ENCODE data around the gene MTMR3. TPM values are rescaled to one million over a fixed set of nuclear protein-coding genes. Genes with fewer than 3 reads are reported as not detected.

MTMR3 gene
- total and polyA plus RNA-seq, 4 donors = 13.6 to 86.0 (median 41.3) TPM

GRCh38 chr22:30077279-30077880, 194.4 kb downstream of the MTMR3 start:
- DNase-seq = peak in 2 of 3 donors; percentile 35 to 69
- Histone ChIP-seq H3K36me3 (ENCODE audit: control insufficient read depth in 4 of 4, insufficient read depth in 4 of 4, low read length in 4 of 4) (no peaks in the 10 kb centered on the region), H3K27ac (ENCODE audit: low read depth in 1 of 2, low read length in 1 of 2) (no peak overlapping the region), H3K4me3 (no peak overlapping the region), H3K9me3 (ENCODE audit: control insufficient read depth in 4 of 4, insufficient read depth in 3 of 4, low read length in 3 of 4) (no peaks in the 10 kb centered on the region), H3K27me3 (ENCODE audit: control insufficient read depth in 3 of 3, insufficient read depth in 3 of 3, low read length in 2 of 3) (peaks cover 0 to 3% (median 0%) of the 10 kb centered on the region in 3 donors), H3K9ac (ENCODE audit: insufficient read depth in 1 of 2, low read length in 2 of 2) (no peak overlapping the region), H3K4me1 (ENCODE audit: control insufficient read depth in 5 of 5, insufficient read depth in 5 of 5, low read length in 5 of 5) (peaks cover 0 to 5% (median 0%) of the 10 kb centered on the region in 5 donors)
- TF ChIP-seq, protein P1, sequence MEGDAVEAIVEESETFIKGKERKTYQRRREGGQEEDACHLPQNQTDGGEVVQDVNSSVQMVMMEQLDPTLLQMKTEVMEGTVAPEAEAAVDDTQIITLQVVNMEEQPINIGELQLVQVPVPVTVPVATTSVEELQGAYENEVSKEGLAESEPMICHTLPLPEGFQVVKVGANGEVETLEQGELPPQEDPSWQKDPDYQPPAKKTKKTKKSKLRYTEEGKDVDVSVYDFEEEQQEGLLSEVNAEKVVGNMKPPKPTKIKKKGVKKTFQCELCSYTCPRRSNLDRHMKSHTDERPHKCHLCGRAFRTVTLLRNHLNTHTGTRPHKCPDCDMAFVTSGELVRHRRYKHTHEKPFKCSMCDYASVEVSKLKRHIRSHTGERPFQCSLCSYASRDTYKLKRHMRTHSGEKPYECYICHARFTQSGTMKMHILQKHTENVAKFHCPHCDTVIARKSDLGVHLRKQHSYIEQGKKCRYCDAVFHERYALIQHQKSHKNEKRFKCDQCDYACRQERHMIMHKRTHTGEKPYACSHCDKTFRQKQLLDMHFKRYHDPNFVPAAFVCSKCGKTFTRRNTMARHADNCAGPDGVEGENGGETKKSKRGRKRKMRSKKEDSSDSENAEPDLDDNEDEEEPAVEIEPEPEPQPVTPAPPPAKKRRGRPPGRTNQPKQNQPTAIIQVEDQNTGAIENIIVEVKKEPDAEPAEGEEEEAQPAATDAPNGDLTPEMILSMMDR (IDR thresholded peaks at IDR 0.05; ENCODE audit: control extremely low read depth, extremely low read depth) = no peak
- ATAC-seq (ENCODE audit: insufficient read depth, low FRiP score) = no peak
- WGBS, 2 donors = 68 to 85% methylated on average over 3 of the region's 3 CpGs

DNA sequence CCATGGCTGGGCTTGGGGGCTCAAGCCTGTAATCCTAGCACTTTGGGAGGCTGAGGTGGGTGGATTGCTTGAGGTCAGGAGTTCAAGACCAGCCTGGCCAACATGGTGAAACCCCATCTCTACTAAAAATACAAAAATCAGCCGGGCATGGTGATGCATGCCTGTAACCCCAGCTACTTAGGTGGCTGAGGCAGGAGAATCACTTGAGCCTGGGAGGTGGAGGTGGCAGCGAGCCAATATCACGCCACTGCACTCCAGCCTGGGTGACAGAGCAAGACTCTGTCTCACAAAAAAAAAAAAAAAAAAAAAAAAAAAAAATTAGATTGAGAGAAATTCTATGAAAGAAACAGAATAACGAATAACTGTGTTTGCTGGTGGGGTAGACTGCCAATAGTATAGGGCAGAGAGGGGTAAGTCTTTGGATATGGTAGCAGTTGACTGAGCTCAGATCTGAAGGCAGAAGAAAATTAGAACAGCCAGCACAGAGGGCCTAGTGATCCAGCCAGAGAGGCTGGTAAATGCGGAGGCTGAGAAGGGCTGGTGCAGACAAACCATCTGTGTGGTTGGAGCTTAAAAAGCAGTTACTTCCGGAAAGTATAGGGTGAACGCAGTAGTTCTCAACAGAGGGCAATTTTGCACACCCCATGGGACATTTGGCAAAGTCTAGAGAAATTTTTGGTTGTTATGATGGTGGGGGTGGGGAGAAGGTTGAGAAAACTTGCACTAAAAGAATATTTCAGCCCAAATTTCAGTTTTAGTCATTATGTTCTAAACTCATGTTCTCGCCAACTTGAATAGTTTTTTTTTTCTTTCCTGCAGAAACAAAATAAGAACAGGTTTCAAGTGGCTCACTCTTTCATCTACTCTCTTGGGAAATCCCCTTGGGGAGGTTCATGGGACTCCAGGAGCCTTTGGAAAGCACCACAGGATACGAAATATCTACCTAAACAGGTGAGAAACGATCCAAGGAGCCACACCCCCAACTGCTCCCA, 195.6 kb downstream of the MTMR3 start:
- H3K4me3 ChIP-seq = no peak overlapping the region
- DNase-seq = peak in 2 of 3 donors; percentile 21 to 42
- H3K9ac ChIP-seq (ENCODE audit: insufficient read depth in 1 of 2, low read length in 2 of 2) = no peak overlapping the region
- WGBS, 2 donors = 56 to 77% methylated on average over 10 of the region's 10 CpGs
- no peaks in the 10 kb centered on the region for H3K9me3 ChIP-seq (ENCODE audit: control insufficient read depth in 4 of 4, insufficient read depth in 3 of 4, low read length in 3 of 4)
- no peak for ATAC-seq (ENCODE audit: insufficient read depth, low FRiP score)
- TF ChIP-seq, protein P1 (IDR thresholded peaks at IDR 0.05; ENCODE audit: control extremely low read depth, extremely low read depth) = no peak
- no peaks in the 10 kb centered on the region for H3K36me3 ChIP-seq (ENCODE audit: control insufficient read depth in 4 of 4, insufficient read depth in 4 of 4, low read length in 4 of 4)
- peaks cover 0 to 5% (median 0%) of the 10 kb centered on the region in 5 donors for H3K4me1 ChIP-seq (ENCODE audit: control insufficient read depth in 5 of 5, insufficient read depth in 5 of 5, low read length in 5 of 5)
- H3K27me3 ChIP-seq (ENCODE audit: control insufficient read depth in 3 of 3, insufficient read depth in 3 of 3, low read length in 2 of 3) = peaks cover 0 to 3% (median 0%) of the 10 kb centered on the region in 3 donors
- H3K27ac ChIP-seq (ENCODE audit: low read depth in 1 of 2, low read length in 1 of 2) = no peak overlapping the region

GRCh38 chr22:30079952-30080533, 197.1 kb downstream of the MTMR3 start, which contains the start of gene HORMAD2:
Gene HORMAD2, plus strand, starts transcription at chr22:30080464. Its CDS starts 13,489 bp downstream, at chr22:30093953.
- ATAC-seq (ENCODE audit: insufficient read depth, low FRiP score) (peak; percentile 64), DNase-seq (peak; percentile 34 to 66 (median 65))
- peaks cover 0 to 3% (median 0%) of the 10 kb centered on the region in 4 donors for H3K9me3 ChIP-seq (ENCODE audit: control insufficient read depth in 4 of 4, insufficient read depth in 3 of 4, low read length in 3 of 4)
- H3K4me3 ChIP-seq = no peak within 1 kb of the TSS
- peaks cover 0 to 5% (median 0%) of the 10 kb centered on the region in 5 donors for H3K4me1 ChIP-seq (ENCODE audit: control insufficient read depth in 5 of 5, insufficient read depth in 5 of 5, low read length in 5 of 5)
- TF ChIP-seq, protein P1 (IDR thresholded peaks at IDR 0.05; ENCODE audit: control extremely low read depth, extremely low read depth) = no peak
- no peaks in the 10 kb centered on the region for H3K36me3 ChIP-seq (ENCODE audit: control insufficient read depth in 4 of 4, insufficient read depth in 4 of 4, low read length in 4 of 4)
- no peak within 1 kb of the TSS for H3K27ac ChIP-seq (ENCODE audit: low read depth in 1 of 2, low read length in 1 of 2)
- 20 to 28% methylated on average over 53 of the region's 53 CpGs for WGBS, 2 donors
- no peak within 1 kb of the TSS for H3K9ac ChIP-seq (ENCODE audit: insufficient read depth in 1 of 2, low read length in 2 of 2)
- peaks cover 0 to under 1% (median 0%) of the 10 kb centered on the region in 3 donors for H3K27me3 ChIP-seq (ENCODE audit: control insufficient read depth in 3 of 3, insufficient read depth in 3 of 3, low read length in 2 of 3)

Small RNA genes within 50 kb of the gene (small RNA-seq; reads per million reads assigned to genes)
- not detected for gene MIR6818 (ENCODE audit: low replicate concordance)
- not detected for gene RNU6-331P (ENCODE audit: low replicate concordance)

Other genes starting within 250 kb of the MTMR3 start
- under 1 TPM in 1 of 2 donors, not detected in 1; 0.06 TPM for gene CABP7, start 163.2 kb upstream of the MTMR3 start, total RNA-seq
- gene CABP7, start 163.2 kb upstream of the MTMR3 start, polyA plus RNA-seq = under 1 TPM; 0.05 to 0.12 TPM
- gene ZMAT5, start 116.2 kb upstream of the MTMR3 start, total RNA-seq = 10 to 100 TPM; 11.2 to 23.7 TPM
- gene ZMAT5, start 116.2 kb upstream of the MTMR3 start, polyA plus RNA-seq = 10 to 100 TPM; 27.1 to 32.5 TPM
- 10 to 100 TPM; 67.5 to 92.4 TPM for gene UQCR10, start 115.8 kb upstream of the MTMR3 start, total RNA-seq
- 100 to 1,000 TPM; 174 to 290 TPM for gene UQCR10, start 115.8 kb upstream of the MTMR3 start, polyA plus RNA-seq
- 10 to 100 TPM; 38.6 to 61.6 TPM for gene ASCC2, start 44.9 kb upstream of the MTMR3 start, total RNA-seq
- gene ASCC2, start 44.9 kb upstream of the MTMR3 start, polyA plus RNA-seq = 10 to 100 TPM; 46.5 to 60.8 TPM
- gene HORMAD2, start 197.3 kb downstream of the MTMR3 start, total RNA-seq = under 1 TPM in 1 of 2 donors, not detected in 1; 0.46 TPM
- gene HORMAD2, start 197.3 kb downstream of the MTMR3 start, polyA plus RNA-seq = under 1 TPM in 1 of 2 donors, not detected in 1; 0.02 TPM